ENCODE data around the gene GPR132. TPM values are rescaled to one million over a fixed set of nuclear protein-coding genes. Genes with fewer than 3 reads are reported as not detected.

GPR132 gene
- total and polyA plus RNA-seq, 9 of the 15 experiments (the other 6 are each of a cell fraction or from before 2014, with no cell fraction given): 0.01 to 1.1 (median 0.25) TPM; not detected in 1

DNA sequence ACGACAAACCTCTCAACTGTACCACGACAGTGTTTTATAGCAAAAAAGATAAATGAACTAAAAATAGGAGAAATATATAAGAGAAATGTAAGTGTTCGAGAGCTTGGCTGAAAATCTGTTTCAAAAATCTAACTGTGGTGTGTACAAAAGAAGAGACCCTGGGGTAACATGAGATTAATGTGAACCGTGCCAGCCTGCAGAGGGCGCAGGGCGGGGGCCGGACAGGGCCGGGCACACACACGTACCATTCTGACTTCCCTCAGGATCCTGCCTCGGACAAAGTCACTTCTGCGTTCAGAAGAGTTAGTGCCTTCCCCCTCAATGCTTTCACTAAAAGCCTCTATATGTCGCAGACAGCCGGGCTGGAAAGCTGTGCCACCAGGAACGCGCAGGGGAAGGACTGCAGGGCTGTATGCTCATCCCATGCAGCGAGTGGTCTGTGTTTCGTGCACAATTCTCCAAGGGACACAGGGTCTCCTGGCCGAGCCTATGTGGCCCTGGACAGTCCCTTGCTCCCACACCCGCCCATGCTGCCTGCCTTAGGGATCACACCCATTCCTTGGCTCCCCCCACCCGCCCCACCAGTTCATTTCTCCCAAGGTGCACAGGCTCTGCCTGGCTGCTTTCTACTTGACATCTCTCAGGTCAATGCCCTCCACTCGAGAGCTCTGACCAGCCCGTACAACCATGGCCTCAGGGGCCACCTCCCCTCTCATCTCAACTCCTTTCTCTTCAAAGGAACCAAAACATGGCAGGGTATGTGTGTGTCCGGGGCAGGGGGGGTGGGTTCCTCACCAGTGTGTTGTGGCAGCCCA, 52.9 kb downstream of the GPR132 start:
- ATAC-seq: no peak
- no peaks in the 10 kb centered on the region for H3K9me3 ChIP-seq (replicated peaks; ENCODE audit: control insufficient read depth, insufficient read depth, low read depth, low read length)
- intact Hi-C loops (cut with micrococcal nuclease): no loop called here

More for the DNA sequence above, 52.9 kb downstream of the GPR132 start:
- peaks cover 21 to 22% of the 10 kb centered on the region in 2 experiments for H3K4me1 ChIP-seq (replicated peaks in 1 of 2; ENCODE audit: control insufficient read depth in 2 of 2, insufficient read depth in 2 of 2, low read length in 2 of 2)
- no peak for FAIRE-seq
- H3K9ac ChIP-seq (ENCODE audit: insufficient read depth in 1 of 2, low read depth in 2 of 2, low read length in 2 of 2): peak overlapping the region in 1 of 2 experiments; percentile 64; a peak in 2 of 4 replicates
- H3K4me3 ChIP-seq: no peak overlapping the region
- BruUV-seq (replicated peaks): no TSS peak
- in situ Hi-C loops (cut with MboI): no loop called here
- H3K27me3 ChIP-seq (ENCODE audit: control insufficient read depth in 2 of 2, insufficient read depth in 2 of 2, low read length in 2 of 2): no peaks in the 10 kb centered on the region
- H2AFZ ChIP-seq (ENCODE audit: low read depth, low read length): no peak overlapping the region
- WGBS (ENCODE audit: insufficient coverage, low coverage, missing lambda C conversion rate): 92% methylated on average over 11 of the region's 23 CpGs
- H3K79me2 ChIP-seq (ENCODE audit: control insufficient read depth, insufficient read depth, low read length): peaks cover 83% of the 10 kb centered on the region
- POLR2A ChIA-PET: interaction anchor here (0.6 to 1.1 kb wide), 3 partner anchors 8 to 14 kb away, joined by 3 read pairs; partner anchors contain the start of gene CDCA4
- TF ChIP-seq ZBTB5 (IDR thresholded peaks at IDR 0.05) (no peak), SRSF9 (IDR thresholded peaks at IDR 0.05; ENCODE audit: borderline replicate concordance, low read depth, low read length) (no peak), RBFOX2 (IDR thresholded peaks at IDR 0.05; ENCODE audit: low read depth, low read length) (peak; percentile 8; the same call in 1 of the 2 replicates), KDM4B (IDR thresholded peaks at IDR 0.05; ENCODE audit: borderline replicate concordance in 2 of 2, low read depth in 1 of 2) (no peak), HDAC8 (tag; IDR thresholded peaks at IDR 0.05) (no peak), ZNF165 (CRISPR knock-in tag; IDR thresholded peaks at IDR 0.05; ENCODE audit: borderline replicate concordance) (no peak), FIP1L1 (IDR thresholded peaks at IDR 0.05; ENCODE audit: low read depth, low read length, poor library complexity, severe bottlenecking) (no peak), MYBL2 (IDR thresholded peaks at IDR 0.05; ENCODE audit: low read depth) (no peak), MYBL2 (CRISPR knock-in tag; IDR thresholded peaks at IDR 0.05; ENCODE audit: borderline replicate concordance) (no peak), CHCHD3 (CRISPR knock-in tag; IDR thresholded peaks at IDR 0.05) (no peak), THRAP3 (IDR thresholded peaks at IDR 0.05; ENCODE audit: borderline replicate concordance) (no peak), HDAC1 (IDR thresholded peaks at IDR 0.05) (no peak)
- TF ChIP-seq, protein P1, sequence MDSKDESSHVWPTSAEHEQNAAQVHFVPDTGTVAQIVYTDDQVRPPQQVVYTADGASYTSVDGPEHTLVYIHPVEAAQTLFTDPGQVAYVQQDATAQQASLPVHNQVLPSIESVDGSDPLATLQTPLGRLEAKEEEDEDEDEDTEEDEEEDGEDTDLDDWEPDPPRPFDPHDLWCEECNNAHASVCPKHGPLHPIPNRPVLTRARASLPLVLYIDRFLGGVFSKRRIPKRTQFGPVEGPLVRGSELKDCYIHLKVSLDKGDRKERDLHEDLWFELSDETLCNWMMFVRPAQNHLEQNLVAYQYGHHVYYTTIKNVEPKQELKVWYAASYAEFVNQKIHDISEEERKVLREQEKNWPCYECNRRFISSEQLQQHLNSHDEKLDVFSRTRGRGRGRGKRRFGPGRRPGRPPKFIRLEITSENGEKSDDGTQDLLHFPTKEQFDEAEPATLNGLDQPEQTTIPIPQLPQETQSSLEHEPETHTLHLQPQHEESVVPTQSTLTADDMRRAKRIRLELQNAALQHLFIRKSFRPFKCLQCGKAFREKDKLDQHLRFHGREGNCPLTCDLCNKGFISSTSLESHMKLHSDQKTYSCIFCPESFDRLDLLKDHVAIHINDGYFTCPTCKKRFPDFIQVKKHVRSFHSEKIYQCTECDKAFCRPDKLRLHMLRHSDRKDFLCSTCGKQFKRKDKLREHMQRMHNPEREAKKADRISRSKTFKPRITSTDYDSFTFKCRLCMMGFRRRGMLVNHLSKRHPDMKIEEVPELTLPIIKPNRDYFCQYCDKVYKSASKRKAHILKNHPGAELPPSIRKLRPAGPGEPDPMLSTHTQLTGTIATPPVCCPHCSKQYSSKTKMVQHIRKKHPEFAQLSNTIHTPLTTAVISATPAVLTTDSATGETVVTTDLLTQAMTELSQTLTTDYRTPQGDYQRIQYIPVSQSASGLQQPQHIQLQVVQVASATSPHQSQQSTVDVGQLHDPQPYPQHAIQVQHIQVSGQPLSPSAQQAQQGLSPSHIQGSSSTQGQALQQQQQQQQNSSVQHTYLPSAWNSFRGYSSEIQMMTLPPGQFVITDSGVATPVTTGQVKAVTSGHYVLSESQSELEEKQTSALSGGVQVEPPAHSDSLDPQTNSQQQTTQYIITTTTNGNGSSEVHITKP (IDR thresholded peaks at IDR 0.05; ENCODE audit: partially characterized antibody): peak; percentile 30
- no peak overlapping the region for H3K27ac ChIP-seq (ENCODE audit: extremely low read depth, low read depth, low read length)
- DNase-seq (ENCODE audit: extremely low read depth in 1 of 4, low spot score in 3 of 4): no peak
- peaks cover 63% of the 10 kb centered on the region; the same call in 2 of the 3 replicates for H3K36me3 ChIP-seq (ENCODE audit: control insufficient read depth, insufficient read depth, low read length)
- H4K20me1 ChIP-seq (replicated peaks; ENCODE audit: control insufficient read depth, insufficient read depth, low read length): peaks cover 47% of the 10 kb centered on the region
- H3K4me2 ChIP-seq (ENCODE audit: insufficient read depth, low read length): no peak overlapping the region
- no peaks in the 10 kb centered on the region for H3K9me1 ChIP-seq (ENCODE audit: control insufficient read depth, insufficient read depth, low read length)
- CTCF ChIA-PET (ENCODE audit: low intra/inter-chr PET ratio): no interaction called here

Data from K562 (cell line).